K562 (cell line): Measurements from ENCODE around the gene REEP6. TPM values are rescaled to one million over a fixed set of nuclear protein-coding genes. Genes with fewer than 3 reads are reported as not detected.

ENCODE experiments used
- ELF2 ChIP-seq: fragments of 250-450 bp; sonication (Bioruptor Pico); IDR thresholded peaks from 2 replicates; pipeline ENCODE4 v1.5.0; 2021; ENCODE audit warnings: mild to moderate bottlenecking
- HIVEP1 ChIP-seq: fragments of 250-450 bp; sonication (Bioruptor Pico); IDR thresholded peaks from 2 replicates; pipeline ENCODE4 v1.4.0; 2020; ENCODE audit warnings: mild to moderate bottlenecking
- JUN ChIP-seq, 2 experiments: sonication (generic) in 1 of 2; formaldehyde crosslinking in 1 of 2; IDR thresholded peaks; 2 replicates each; pipeline versions ENCODE4 v1.6.1 to v1.8.0; 2012 to 2022; ENCODE audit warnings: borderline replicate concordance in 2 of 2, mild to moderate bottlenecking in 2 of 2, improper control_type of control experiment in 1 of 2, low read depth in 1 of 2, low read length in 1 of 2, missing genetic modification reagents in 1 of 2
- KDM2B ChIP-seq: fragments of 250-450 bp; sonication (Bioruptor Pico); IDR thresholded peaks from 2 replicates; pipeline ENCODE4 v1.8.0; 2021; ENCODE audit warnings: mild to moderate bottlenecking, moderate library complexity
- PRMT5 ChIP-seq: sonication (generic); formaldehyde crosslinking; IDR thresholded peaks from 2 replicates; pipeline ENCODE4 v1.5.0; 2020; ENCODE audit warnings: missing genetic modification reagents
- SP1 ChIP-seq: sonication (generic); formaldehyde crosslinking; IDR thresholded peaks from 2 replicates; pipeline ENCODE4 v1.8.1; 2022; ENCODE audit warnings: mild to moderate bottlenecking, missing genetic modification reagents
- TAL1 ChIP-seq: fragments of 450-650 bp; IDR thresholded peaks from 2 replicates; pipeline ENCODE4 v1.6.1; 2016; ENCODE audit warnings: mild to moderate bottlenecking
- TCFL5 ChIP-seq: fragments of 250-450 bp; sonication (Bioruptor Pico); conservative IDR thresholded peaks from 2 replicates; pipeline ENCODE4 v1.6.1; 2021; ENCODE audit warnings: mild to moderate bottlenecking, moderate library complexity, matching md5 sums
- ZNF766 ChIP-seq: fragments of 200-800 bp; sonication (Bioruptor generic); conservative IDR thresholded peaks from 2 replicates; pipeline ENCODE4 v1.6.1; 2016; ENCODE audit warnings: missing genetic modification characterization, missing compliant biosample characterization
- polyA plus RNA-seq, 8 experiments: library from polyadenylated mRNA; depleted of rRNA in 4 of 8; stranded (reverse) in 5 of 8; unstranded in 3 of 8; fragments of >200 nt; fragmentation: Nextera tagmentation in 2 of 8; fragmentation: Illumina TruSeq in 1 of 8; extraction: Ambion mirVana in 2 of 8; extraction: Trizol in 1 of 8; gene quantifications; 2 replicates each; pipeline versions ENCODE4 v1.2.1 to v1.2.3, GENCODE V29; 2011 to 2014; ENCODE audit warnings: inconsistent platforms in 1 of 8, missing spikeins in 1 of 8
- total RNA-seq, 7 experiments: library from RNA; depleted of rRNA in 6 of 7; stranded (reverse); fragments of >200 nt in 6 of 7; fragmentation: Illumina TruSeq in 2 of 7; extraction: Trizol in 2 of 7; gene quantifications; 2 replicates each; pipeline versions ENCODE4 v1.2.1 to v1.2.3, GENCODE V29; 2011 to 2021; ENCODE audit warnings: low replicate concordance in 1 of 7
- TF ChIP-seq, protein P1 (sequence below): fragments of 450-650 bp; formaldehyde crosslinking; IDR thresholded peaks from 2 replicates; pipeline ENCODE4 v1.4.0; 2020; ENCODE audit warnings: mild to moderate bottlenecking, mixed read lengths
- TF ChIP-seq, protein P2 (sequence below): sonication (generic); formaldehyde crosslinking; IDR thresholded peaks from 2 replicates; pipeline ENCODE4 v1.8.0; 2022; ENCODE audit warnings: missing genetic modification reagents, mild to moderate bottlenecking, moderate library complexity, borderline replicate concordance
- TF ChIP-seq, protein P3 (sequence below): sonication (generic); formaldehyde crosslinking; IDR thresholded peaks from 2 replicates; pipeline ENCODE4 v1.8.0; 2023; ENCODE audit warnings: mild to moderate bottlenecking, missing genetic modification reagents
- TF ChIP-seq, protein P4 (sequence below): fragments of 250-450 bp; sonication (Bioruptor Pico); IDR thresholded peaks from 2 replicates; pipeline ENCODE4 v1.5.0; 2021; ENCODE audit warnings: mild to moderate bottlenecking, borderline replicate concordance
- TF ChIP-seq, protein P5 (sequence below): sonication (generic); formaldehyde crosslinking; IDR thresholded peaks from 2 replicates; pipeline ENCODE4 v1.8.1; 2022; ENCODE audit warnings: missing genetic modification reagents
- TF ChIP-seq, protein P6 (sequence below): sonication (generic); formaldehyde crosslinking; IDR thresholded peaks from 2 replicates; pipeline ENCODE4 v1.8.0; 2022; ENCODE audit warnings: mild to moderate bottlenecking, missing genetic modification reagents

REEP6 gene
- total and polyA plus RNA-seq, 9 of the 15 experiments (the other 6 are each of a cell fraction or from before 2014, with no cell fraction given), result 1.2 to 64.2 (median 12.7) TPM

DNA sequence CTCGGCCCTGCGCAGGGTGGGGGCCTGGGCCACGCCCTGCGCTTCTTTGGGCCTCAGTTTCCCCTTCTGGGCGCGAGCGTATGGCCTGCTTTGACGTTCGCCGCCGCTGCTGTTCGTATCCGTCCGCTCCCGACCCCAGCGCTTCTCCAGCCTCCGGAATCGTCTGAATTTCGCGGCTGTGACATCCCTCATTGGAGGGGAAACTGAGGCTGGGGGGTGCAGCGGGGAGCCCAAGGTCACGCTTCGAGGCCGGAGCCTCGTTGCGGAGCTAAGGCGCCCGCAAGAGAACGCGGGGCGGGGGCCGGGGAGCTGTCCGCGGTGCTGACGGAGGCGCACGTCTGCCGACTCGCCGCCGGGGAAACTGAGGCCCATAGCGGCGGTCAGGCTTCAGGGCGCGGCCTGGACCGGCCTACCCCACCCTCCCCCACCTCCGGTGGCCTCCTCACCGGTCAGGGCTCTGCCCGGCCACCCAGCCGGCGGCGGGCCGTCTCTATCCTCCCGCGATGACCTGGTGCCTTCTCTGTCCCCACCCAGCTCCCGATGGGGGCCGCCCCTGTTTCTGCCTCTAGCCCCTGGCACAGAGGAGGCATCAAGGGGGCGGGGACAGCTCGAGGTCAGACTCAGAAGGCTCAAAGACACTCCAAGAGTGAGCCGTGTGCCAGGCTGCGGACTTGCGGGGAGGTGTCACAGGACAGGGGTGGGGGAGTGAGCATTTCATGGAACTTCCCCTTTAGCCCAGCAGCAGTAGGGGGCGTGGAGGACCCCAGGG is 44.1 kb upstream of the REEP6 start (continued):
- TF ChIP-seq, protein P1, sequence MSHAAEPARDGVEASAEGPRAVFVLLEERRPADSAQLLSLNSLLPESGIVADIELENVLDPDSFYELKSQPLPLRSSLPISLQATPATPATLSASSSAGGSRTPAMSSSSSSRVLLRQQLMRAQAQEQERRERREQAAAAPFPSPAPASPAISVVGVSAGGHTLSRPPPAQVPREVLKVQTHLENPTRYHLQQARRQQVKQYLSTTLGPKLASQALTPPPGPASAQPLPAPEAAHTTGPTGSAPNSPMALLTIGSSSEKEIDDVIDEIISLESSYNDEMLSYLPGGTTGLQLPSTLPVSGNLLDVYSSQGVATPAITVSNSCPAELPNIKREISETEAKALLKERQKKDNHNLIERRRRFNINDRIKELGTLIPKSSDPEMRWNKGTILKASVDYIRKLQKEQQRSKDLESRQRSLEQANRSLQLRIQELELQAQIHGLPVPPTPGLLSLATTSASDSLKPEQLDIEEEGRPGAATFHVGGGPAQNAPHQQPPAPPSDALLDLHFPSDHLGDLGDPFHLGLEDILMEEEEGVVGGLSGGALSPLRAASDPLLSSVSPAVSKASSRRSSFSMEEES (CRISPR knock-in tag), result no peak
- peak; percentile 80 for TF ChIP-seq KDM2B (CRISPR knock-in tag)
- TF ChIP-seq, protein P2, sequence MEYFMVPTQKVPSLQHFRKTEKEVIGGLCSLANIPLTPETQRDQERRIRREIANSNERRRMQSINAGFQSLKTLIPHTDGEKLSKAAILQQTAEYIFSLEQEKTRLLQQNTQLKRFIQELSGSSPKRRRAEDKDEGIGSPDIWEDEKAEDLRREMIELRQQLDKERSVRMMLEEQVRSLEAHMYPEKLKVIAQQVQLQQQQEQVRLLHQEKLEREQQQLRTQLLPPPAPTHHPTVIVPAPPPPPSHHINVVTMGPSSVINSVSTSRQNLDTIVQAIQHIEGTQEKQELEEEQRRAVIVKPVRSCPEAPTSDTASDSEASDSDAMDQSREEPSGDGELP (CRISPR knock-in tag), result peak; percentile 68
- 0 out of 2 replicates have a peak, but pooled peaks have one; percentile 35 for TF ChIP-seq SP1 (CRISPR knock-in tag)
- no peak for TF ChIP-seq HIVEP1 (CRISPR knock-in tag)
- TF ChIP-seq, protein P3, sequence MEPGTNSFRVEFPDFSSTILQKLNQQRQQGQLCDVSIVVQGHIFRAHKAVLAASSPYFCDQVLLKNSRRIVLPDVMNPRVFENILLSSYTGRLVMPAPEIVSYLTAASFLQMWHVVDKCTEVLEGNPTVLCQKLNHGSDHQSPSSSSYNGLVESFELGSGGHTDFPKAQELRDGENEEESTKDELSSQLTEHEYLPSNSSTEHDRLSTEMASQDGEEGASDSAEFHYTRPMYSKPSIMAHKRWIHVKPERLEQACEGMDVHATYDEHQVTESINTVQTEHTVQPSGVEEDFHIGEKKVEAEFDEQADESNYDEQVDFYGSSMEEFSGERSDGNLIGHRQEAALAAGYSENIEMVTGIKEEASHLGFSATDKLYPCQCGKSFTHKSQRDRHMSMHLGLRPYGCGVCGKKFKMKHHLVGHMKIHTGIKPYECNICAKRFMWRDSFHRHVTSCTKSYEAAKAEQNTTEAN, result 0 out of 2 replicates have a peak, but pooled peaks have one; percentile 29
- no peak for TF ChIP-seq TAL1
- TF ChIP-seq JUN (IDR thresholded peaks at IDR 0.05; ENCODE audit: borderline replicate concordance, low read depth, low read length), result no peak
- no peak for TF ChIP-seq JUN (CRISPR knock-in tag; IDR thresholded peaks at IDR 0.05; ENCODE audit: borderline replicate concordance)
- TF ChIP-seq, protein P4, sequence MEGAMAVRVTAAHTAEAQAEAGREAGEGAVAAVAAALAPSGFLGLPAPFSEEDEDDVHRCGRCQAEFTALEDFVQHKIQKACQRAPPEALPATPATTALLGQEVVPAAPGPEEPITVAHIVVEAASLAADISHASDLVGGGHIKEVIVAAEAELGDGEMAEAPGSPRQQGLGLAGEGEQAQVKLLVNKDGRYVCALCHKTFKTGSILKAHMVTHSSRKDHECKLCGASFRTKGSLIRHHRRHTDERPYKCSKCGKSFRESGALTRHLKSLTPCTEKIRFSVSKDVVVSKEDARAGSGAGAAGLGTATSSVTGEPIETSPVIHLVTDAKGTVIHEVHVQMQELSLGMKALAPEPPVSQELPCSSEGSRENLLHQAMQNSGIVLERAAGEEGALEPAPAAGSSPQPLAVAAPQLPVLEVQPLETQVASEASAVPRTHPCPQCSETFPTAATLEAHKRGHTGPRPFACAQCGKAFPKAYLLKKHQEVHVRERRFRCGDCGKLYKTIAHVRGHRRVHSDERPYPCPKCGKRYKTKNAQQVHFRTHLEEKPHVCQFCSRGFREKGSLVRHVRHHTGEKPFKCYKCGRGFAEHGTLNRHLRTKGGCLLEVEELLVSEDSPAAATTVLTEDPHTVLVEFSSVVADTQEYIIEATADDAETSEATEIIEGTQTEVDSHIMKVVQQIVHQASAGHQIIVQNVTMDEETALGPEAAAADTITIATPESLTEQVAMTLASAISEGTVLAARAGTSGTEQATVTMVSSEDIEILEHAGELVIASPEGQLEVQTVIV (CRISPR knock-in tag), result no peak
- TF ChIP-seq, protein P5, sequence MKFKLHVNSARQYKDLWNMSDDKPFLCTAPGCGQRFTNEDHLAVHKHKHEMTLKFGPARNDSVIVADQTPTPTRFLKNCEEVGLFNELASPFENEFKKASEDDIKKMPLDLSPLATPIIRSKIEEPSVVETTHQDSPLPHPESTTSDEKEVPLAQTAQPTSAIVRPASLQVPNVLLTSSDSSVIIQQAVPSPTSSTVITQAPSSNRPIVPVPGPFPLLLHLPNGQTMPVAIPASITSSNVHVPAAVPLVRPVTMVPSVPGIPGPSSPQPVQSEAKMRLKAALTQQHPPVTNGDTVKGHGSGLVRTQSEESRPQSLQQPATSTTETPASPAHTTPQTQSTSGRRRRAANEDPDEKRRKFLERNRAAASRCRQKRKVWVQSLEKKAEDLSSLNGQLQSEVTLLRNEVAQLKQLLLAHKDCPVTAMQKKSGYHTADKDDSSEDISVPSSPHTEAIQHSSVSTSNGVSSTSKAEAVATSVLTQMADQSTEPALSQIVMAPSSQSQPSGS (CRISPR knock-in tag), result no peak
- no peak for TF ChIP-seq ELF2 (CRISPR knock-in tag)
- TF ChIP-seq PRMT5 (CRISPR knock-in tag), result peak; percentile 90
- TF ChIP-seq, protein P6, sequence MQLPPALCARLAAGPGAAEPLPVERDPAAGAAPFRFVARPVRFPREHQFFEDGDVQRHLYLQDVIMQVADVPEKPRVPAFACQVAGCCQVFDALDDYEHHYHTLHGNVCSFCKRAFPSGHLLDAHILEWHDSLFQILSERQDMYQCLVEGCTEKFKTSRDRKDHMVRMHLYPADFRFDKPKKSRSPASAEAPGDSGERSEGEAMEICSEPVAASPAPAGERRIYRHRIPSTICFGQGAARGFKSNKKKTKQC (CRISPR knock-in tag), result peak; percentile 95
- TF ChIP-seq ZNF766 (CRISPR knock-in tag), result no peak
- TF ChIP-seq TCFL5 (CRISPR knock-in tag), result no peak
